Amniotic stem cell (primary cell): ENCODE data around the gene KSR1.
"Not testable (repeated sequence)": the region's sequence is repeated elsewhere in the genome, so short reads cannot be mapped to it uniquely, and the experiment has no call there.

ENCODE experiments used
- DNase-seq: peaks from one replicate; lab custom pipeline; 2025; lab: John Stamatoyannopoulos, UW

Gene KSR1

DNA sequence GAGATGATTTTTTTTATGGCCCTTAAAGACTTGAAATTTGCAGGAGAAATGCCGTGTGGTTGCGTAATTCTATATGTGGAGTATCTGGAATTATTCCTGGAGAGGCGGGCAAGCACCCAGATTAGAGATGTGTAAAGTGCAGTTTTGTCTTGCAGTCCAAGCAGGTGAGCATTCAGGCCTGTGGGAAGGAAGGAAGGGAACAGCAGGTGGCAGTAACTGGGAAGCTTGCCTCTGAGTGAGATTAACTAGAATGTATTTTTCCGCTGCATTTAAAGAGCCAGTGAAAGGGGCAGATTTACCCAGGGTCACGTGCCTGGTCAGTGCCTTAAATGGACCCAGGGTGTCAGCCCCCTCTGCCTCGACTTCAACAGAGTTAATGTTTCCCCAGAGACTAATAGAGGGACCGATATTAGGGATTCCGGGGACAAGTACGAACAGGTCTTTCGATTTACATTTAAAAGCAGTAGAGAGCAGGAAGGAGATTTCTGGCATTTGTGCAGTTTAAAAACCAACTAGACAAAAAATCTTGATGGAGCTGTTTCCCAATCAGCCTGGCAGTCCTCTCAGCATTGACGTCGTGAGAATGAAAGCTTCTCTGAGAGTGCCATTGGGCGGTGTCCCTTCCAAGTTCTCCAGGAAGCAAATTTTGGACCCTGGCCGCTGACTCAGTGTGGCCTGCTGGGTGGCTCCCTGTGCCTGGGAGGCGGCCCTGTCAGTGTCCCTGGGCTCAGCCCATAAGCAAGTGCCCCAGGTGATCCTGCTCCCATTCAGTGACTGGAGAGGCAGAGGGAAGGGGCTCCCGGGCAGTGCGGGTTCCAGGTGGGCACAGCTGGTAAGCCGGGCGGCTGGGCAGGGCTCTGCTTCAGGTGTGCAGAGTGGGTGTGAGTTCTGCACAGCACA, 38.2 kb downstream of the KSR1 start:
- no peak for DNase-seq

DNA sequence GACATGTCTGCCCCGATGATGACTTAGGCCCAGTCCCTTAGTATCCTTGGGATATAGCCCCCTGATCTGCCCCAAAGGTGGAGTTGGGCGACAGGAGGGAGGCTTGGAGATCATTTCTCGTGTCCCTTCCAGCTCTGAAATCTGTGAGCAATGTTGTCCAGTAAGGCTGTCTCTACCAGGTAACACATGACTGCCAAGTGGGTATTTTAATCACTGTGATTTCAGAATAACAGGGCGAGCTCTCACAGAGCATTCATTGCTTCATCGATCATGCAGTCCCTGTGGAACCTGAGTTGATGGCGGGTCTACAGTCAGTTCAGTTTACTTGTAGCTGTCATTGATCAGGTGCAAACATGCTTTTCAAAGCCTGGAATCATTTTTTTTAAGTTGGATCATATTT, 39.2 kb downstream of the KSR1 start:
- no peak for DNase-seq

DNA sequence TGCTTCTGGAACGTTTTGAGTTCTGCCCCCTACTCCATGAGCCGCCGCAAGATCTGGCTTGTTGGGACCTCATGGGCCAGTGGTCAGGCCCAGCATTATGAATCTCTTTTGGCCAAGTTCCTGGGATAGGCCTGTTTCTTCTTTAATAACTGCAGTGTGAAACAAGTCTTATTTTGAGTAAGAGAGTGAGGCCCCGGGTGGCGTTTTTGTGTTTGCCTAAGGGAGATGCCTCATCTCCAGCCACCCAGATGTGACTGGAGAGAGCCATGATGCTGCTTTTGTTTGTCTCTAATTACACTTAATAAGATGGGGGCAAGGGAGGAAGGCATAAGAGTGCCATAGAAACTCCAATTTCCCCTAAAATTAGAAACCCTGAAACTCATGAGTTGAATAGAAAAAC, 39.8 kb downstream of the KSR1 start:
- no peak for DNase-seq

DNA sequence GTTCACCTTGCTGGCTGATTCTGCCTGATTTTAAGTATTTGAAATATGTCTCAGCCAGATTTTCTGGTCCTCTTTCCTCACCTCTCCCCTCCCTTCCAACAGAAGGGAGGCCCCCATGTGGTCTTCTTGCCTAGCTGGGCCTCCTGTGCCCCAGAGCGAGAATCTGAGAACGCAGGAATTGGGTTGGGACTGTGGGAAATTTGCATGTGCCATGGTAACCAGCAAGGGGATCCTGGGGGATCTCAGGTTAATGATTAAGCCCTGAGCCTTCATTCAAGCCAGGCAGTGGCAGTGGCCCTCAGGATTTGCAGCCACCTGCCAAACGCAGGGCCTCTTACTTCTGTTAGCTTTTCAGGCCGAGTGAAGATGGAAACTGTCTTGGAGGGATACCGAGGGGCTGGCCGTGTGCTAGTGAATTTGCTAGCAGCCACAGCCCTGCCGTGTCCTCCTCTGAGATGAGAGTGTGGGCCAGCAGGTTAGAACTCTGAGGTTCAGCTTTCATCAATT, 40.2 kb downstream of the KSR1 start:
- no peak for DNase-seq

DNA sequence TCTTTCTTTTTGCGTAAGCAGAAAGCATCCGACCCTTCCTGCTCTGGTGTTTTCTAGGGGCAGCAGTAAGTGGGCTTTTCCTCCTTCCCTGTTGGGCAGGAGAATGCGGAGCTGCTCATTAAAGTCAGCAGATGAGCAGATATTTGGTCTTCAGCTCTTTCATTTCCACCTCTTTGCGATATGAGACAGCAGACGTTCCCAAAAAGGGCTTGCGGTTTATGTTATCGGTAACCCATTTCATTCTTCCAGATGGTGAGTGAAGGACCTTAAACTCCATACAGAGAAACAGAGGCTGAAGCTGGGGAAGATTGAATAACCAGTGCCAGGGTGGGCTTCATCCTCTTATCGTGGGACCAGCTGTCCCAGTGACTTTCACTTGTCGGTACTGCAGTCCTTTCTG, 40.7 kb downstream of the KSR1 start:
- DNase-seq = no peak

DNA sequence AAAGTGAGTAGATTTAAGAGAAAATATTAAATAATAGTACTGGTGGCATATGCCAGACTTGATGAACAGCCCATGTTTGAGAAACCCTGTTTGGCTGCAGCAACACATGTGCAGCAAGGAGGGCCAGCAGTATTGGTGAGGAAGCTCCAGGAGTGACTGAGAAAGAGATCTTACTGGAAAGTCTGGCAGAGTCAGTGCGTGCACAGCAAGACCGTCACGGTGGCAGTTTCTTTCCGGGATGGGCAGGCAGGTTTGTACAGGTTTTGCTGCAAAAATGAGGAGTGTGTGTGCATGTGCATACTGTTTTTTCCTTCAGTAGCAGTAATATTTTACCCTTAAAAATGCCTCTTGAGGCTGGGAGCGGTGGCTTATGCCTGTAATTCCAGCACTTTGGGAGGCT, 41.4 kb downstream of the KSR1 start:
- no peak for DNase-seq

DNA sequence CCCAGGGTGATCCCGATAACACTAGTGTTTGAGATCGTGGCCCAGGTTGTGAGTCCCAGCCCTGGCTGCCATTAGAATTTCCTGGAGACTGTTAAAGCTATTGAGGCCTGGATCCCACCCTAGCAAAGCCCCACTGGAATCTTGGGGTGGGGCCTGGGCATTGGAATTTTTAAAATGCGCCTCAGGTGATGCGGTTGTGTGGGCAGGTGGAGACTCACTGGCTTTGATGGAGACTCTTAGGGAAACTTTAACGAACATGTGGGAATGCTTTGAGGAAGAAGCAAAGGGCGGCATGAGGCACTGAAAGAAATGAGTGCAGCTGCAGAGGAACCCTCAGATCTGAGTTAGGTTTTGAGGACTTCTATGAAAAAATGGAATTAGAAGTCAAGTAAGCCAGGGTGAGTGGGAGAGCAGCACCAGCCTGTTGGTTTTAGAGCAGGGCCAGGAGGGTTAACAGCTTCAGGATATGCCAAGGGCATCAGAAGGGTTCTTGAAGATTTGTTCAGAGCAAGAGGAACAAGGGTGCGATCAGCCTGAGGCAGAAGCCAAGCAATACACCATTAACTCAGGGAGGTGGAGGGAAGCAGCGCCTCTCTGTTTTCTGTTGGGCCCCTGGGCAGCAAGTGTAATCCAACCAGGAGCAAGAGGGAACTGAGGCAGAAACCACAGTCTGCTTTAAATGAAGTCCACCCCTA, 42.5 kb downstream of the KSR1 start:
- DNase-seq = no peak

DNA sequence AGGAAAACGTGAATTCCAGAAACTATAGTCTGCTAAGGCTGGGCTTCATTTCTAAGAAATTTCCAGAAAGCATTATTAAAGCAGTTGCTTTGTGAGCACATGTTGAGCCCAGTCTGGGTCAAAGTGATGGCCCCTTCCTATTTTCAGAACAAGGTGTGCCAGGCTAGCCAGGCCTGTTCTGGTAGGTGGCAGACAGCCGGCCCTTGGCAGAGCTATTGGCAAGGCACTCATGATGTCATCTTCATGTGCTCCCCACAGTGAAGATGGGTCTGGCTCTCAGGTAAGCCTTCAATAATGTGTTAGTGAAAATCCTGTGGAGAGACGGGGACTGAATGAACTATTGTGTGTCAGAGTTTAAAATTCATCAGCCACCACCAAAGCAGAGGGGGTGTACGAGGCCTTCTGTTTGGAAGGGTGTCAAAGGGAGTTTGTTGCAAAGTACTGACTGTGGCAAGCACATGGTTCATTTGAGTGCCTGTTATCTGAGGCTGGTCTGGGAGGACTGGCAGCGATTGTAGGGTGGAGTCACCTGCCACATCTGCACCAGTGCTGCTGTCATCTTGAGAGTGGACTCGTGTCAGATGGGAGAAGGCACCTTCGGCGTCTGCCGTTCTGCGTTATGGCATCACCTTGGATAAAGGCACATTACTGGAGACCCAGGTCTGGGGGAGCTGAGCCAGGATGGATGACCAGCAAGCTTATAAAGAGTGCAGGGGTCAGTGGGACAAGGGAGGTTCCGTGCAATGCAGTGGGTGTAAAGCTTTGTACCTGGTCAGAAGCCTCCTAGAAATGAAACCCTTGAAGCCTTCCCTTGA, 43.4 kb downstream of the KSR1 start:
- no peak for DNase-seq

DNA sequence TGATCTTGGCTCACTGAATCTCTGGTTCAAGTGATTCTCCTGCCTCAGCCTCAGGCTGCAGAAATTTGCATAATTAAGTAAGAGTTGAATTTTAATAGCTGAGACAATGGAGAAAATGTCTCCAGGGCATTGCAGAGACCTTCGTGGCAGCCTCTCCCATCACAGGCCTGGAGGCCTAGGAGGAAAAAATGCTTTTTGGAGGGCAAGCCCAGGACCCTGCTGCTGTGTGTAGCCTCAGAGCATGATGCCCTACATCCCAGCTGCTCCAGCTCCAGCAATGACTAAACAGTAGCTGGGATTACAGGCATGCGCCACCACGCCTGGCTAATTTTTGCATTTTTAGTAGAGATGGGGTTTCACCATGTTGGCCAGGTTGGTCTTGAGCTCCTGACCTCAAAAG, 45.1 kb downstream of the KSR1 start:
- not testable (repeated sequence) for DNase-seq

DNA sequence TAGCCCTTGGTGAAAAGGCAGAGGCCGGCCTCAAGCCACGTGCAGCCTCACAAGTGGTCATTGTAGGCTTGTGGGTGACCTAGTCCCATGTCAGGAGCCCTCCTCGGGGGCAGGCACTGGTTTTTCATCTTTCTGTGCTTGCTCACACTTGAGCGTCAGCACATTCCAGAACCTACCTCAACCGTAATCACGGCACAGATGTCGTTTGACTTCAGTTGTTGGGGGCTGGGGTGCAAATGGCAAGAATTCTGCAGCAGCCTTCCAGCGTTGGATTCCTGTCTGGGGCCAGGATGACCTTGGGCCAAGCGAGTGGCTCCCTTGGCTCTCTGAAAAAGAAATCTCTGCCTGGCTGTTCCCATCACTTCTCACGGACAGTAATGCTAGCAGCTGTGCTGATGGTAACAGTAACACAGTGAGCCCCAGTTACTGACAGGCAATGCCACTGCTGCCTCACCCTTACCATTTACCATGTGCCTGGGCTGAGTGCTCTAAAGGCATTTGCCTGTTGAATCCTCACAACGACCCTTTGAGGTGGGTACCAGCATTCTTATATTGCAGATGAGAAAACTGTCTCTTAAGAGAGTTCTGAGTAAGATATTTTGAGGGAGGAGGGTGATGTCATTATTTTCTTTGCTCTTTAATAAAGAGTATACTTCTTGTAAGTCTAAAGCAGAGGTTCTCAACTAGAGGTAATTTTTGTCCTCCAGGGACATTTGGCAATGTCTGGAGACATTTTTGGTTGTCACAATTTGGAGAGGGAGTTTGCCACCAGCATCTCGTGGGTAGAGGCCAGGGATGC, 46.5 kb downstream of the KSR1 start:
- DNase-seq = peak; percentile 18

DNA sequence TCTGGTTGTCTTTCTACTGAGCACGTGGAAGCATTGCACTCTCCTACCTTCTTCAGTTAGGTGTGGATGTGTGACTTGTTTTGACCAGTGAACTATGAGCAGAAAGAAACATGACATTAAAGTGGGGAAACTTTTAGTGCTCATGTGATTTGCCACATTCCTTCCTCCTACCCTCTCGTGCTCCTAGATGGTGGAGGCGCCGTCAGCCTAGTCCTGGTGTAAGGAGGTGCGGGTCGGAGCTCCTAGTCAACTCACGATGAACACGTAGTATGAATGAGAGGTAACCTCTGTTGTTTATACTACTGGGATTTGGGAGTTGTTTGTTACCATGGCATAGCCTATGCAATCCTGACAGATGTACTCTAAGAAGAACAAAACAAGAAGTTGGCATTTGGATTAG, 47.4 kb downstream of the KSR1 start:
- no peak for DNase-seq

DNA sequence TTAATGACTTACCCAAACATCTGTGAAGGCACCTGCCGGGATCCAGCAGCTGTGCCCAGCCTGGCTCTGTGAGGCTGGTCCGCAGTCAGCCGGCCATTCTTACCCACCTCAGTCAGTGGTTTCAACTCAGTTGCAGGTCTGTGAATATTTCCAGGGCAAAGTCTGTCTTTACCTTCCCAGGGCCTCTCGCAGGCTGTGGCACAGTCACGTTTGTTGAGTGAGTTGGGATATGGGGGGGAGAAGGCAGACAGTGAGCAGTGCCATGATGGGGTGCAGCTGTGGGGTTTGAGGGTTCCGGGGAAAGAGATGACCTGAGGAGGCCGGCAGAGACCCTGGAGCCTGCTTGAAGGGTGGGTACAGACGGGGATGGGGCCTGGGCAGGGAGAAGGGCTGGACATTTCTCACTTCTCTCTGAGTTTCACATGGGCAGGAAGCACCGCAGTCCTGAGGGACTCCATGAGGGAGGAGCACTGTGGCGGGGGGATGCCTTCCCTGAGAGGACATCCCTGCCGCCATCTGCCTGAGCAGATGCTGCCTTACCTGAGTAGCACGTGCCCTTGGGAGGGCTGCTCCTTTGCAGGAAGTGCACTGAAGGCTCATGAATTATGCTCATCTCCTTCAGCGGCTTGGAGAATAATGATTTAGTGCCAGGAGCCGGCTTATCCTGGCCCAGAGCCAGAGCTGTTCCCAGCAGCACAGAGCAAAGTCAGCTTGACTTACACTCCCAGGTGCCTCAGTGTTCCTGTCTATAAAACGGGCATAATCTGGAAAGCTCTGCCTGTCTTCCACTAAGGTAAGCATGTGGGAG, 48.1 kb downstream of the KSR1 start:
- no peak for DNase-seq

DNA sequence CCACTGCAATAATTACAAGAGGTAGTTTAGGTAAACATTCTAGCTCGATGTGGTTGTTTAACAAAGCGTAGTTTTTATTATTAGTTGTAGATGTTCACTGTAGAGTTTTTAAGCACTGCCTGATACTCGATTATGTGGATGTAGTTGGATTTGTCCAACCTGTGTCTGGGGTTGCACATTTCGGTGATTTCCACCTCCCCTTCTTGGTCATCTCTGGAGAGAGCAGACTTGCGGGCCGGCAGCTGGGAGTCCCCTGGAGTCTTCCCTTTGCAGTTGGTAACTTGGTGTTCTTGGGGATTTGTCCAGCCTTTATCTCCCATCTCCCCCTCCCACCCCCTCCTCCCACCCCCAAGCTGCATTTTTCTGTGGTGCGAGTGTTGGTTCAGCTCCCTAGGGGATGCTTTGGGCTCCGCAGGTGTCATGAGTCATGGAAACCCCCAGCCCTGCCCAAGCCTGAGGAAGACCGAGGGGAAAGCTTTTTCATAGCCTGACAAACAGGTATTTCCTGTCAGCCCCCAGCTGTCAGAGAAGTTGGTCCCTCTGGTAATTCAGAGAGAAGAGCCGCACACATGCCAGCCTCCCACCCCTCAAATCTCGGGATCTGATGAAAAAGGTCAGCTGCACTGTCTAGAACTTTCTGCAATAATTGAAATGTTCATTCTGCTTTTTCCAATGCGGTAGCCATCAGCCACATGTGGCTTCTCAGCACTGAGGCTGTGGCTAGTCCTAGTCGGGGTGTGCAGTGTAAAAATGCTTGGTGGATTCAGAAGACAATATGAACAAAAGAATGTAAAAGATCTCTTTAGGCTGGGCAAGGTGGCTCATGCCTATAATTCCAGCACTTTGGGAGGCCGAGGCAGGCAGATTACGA, 50.3 kb downstream of the KSR1 start:
- DNase-seq = no peak

DNA sequence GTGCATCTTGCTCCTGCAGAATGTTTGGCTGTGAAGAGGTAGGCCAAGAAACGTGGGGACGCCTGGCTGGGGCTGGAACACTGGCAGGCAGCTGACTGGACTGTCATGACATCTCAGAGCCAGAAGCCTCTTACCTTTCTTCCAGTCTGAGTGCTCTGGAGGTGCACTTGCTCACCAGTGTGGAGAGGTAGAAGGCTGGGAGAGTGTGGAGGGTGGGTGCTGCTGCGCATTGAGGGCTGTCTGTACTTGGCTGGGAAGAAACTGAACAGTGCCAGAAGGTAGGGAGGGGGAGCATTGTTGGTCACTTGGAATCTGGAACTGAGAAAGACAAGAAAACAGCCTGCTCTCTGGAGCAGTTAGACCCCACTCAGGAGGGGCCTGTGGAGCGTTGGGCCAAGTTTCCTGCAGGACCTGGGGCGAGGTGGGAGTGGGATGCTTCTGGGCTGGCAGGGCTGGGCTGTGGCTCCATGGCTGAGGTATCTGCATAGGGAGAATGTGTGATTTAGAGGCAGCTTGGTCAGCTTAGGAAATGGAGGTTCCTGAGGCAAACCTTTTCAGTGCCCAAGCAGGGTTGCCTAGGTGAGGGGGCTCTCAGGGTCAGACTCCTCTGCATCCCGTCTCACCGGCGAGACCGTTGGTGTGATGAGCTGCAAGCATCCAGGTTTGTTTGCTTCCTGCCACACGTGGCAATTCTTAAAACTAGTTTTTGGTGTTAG, 55.1 kb downstream of the KSR1 start:
- DNase-seq = no peak

DNA sequence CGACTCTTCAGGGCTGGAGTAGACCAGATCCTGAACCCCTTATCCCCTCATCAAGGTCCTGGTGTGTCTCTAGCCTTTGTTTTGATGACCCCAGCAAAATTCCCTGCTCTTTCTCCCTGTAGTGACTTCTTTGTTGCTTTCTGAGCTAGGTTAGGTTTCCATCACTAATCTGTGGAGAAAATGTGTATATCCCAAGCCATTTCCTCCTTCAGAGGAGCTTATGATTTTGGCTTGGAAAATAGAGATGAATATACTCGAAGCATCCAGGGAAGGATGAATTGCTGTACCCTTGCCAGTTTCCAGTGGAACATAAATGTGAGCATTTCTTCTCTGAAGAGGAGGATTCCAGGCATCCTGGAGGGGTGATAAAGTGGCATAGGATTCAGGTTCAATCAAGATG, 55.8 kb downstream of the KSR1 start:
- DNase-seq = no peak

DNA sequence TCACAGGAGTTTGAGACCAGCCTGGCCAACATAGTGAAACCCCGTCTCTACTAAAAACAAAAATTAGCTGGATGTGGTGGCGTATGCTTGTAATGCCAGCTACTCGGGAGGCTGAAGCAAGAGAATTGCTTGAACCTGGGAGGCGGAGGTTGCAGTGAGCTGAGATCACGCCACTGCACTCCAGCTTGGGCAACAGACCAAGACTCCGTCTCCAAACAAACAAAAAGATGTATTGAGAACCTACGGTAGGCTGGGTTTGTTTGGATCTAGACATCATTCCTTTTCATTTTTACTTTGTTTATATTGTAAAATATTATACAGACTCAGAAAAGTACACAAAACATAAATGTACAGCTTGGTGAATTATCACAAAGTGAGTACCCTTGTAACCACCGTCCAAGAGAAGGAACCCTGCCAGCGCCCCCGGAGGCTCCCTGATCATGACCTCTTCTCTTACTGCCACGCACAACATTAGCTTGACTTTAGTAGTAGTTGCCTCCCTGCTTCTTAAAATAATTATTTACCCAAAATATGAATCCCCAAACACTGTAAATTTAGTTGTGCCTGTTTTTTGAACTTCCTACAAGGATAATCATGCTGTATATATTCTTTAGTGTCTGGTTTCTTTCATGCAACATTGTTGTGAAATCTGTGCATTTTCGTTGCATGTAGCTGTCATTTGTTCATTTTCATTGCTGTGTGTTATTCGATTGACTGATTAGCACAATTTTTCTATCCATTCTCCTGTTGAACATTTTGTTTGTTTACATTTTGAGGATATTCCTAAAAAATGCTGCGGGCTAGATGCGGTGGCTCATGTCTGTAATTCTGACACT, 56.5 kb downstream of the KSR1 start:
- no peak for DNase-seq

DNA sequence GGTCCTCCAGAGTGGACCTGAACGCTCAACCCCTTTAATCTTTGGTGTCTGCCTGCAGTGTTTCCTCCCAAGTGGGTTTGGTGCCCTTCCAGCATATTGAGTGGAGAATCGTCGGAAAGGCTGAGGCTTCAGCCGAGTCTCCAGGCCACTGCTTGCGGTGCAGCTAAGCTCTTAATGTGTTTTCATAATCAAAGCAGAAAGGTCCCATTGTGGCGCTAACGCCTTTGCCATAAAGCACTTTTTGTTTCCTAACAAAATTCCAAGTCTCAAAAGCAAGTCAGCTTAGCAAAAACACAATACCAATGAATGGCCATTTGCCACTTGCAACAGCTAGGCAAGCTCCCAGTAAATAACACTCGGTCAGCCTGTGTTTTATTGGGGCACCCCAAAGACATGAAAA, 57.6 kb downstream of the KSR1 start:
- DNase-seq = no peak
